ENCODE results near the gene PLCD3.

GRCh38 chr17:45123076-45123770 lies 9.1 kb downstream of the PLCD3 start:
- no peak for TF ChIP-seq CTCF (IDR thresholded peaks at IDR 0.05)
- no peak for TF ChIP-seq POLR2A (IDR thresholded peaks at IDR 0.05)

Data from right lobe of liver (tissue), 4 donors.